OCI-LY3 (cell line): ENCODE data around the gene DSEL.

Experiments
- H2AFZ ChIP-seq: fragments of 200-600, 300-600 bp; shearing (Covaris generic); 2 replicates; pipeline ENCODE4 v1.6.0; 2014; ENCODE audit warnings: antibody characterized with exemption, low read depth, low read length
- H3K27ac ChIP-seq: fragments of 200-600, 300-600 bp; sonication (generic); 2 replicates; pipeline ENCODE4 v1.5.1; 2014; ENCODE audit warnings: mild to moderate bottlenecking, low read length, moderate library complexity, mixed read lengths
- H3K27me3 ChIP-seq: fragments of 200-600, 300-600 bp; sonication (generic); 2 replicates; pipeline ENCODE4 v1.6.1; 2014; ENCODE audit warnings: low read depth, low read length, mixed read lengths
- H3K36me3 ChIP-seq: fragments of 200-600, 300-600 bp; sonication (generic); replicated peaks from 2 replicates; pipeline ENCODE3; 2014; ENCODE audit warnings: low read depth, low read length, mixed read lengths
- H3K4me1 ChIP-seq: fragments of 300-600, 200-600 bp; sonication (generic); 2 replicates; pipeline ENCODE4 v1.6.1; 2014; ENCODE audit warnings: low read length, mixed read lengths
- H3K4me2 ChIP-seq: fragments of 200-600, 300-600 bp; sonication (generic); 2 replicates; pipeline ENCODE4 v1.6.1; 2014; ENCODE audit warnings: low read length, mixed read lengths
- H3K4me3 ChIP-seq: fragments of 300-600, 200-600 bp; sonication (generic); 2 replicates; pipeline ENCODE4 v1.5.1; 2014; ENCODE audit warnings: antibody characterized with exemption, mild to moderate bottlenecking, low read length, moderate library complexity
- H3K79me2 ChIP-seq: fragments of 300-600, 200-600 bp; shearing (Covaris generic); 2 replicates; pipeline ENCODE4 v1.6.1; 2014; ENCODE audit warnings: mild to moderate bottlenecking, low read length, mixed read lengths
- H3K9ac ChIP-seq: fragments of 300-600, 200-600 bp; shearing (Covaris generic); 2 replicates; pipeline ENCODE4 v1.6.0; 2014; ENCODE audit warnings: mild to moderate bottlenecking, low read length, moderate library complexity
- H3K9me3 ChIP-seq: fragments of 200-600, 300-600 bp; shearing (Covaris generic); 2 replicates; pipeline ENCODE4 v1.6.1; 2014; ENCODE audit warnings: low read length, mixed read lengths; ENCODE audit not compliant: insufficient read depth
- H4K20me1 ChIP-seq: fragments of 200-600, 300-600 bp; sonication (generic); 2 replicates; pipeline ENCODE4 v1.6.1; 2016; ENCODE audit warnings: low read length, mixed read lengths; ENCODE audit not compliant: insufficient read depth
- CTCF ChIP-seq: fragments of 200-600, 300-600 bp; sonication (generic); IDR thresholded peaks from 2 replicates; pipeline ENCODE4 v1.5.1; 2014; ENCODE audit warnings: antibody characterized with exemption, low read length, low read depth
- EZH2phosphoT487 ChIP-seq: fragments of 200-600 bp; shearing (Covaris generic); IDR thresholded peaks from 2 replicates; pipeline ENCODE4 v1.6.1; 2018; ENCODE audit warnings: antibody characterized with exemption, mixed run types, low read depth

The DSEL gene

GRCh38 chr18:67516539-67517443 lies at the start of gene DSEL:
DSEL (minus strand) TSS chr18:67516720; CDS start chr18:67514608, 2,112 bp downstream.
- Histone ChIP-seq H3K9ac (no peak within 1 kb of the TSS), H2AFZ (no peak within 1 kb of the TSS), H3K4me1 (no peaks in the 10 kb centered on the region), H3K4me2 (no peak within 1 kb of the TSS), H3K36me3 (no peaks in the 10 kb centered on the region), H4K20me1 (no peaks in the 10 kb centered on the region), H3K9me3 (no peaks in the 10 kb centered on the region), H3K27me3 (no peaks in the 10 kb centered on the region), H3K4me3 (no peak within 1 kb of the TSS), H3K79me2 (no peaks in the 10 kb centered on the region), H3K27ac (no peak within 1 kb of the TSS)
- TF ChIP-seq EZH2phosphoT487, result no peak
- no peak for TF ChIP-seq CTCF

- H3K27ac ChIP-seq, result no peak overlapping the region
- H3K9ac ChIP-seq, result no peak overlapping the region
- H3K36me3 ChIP-seq, result no peaks in the 10 kb centered on the region
- 0 out of 2 replicates have a peak, but pooled peaks cover 5% of the 10 kb centered on the region for H3K9me3 ChIP-seq
- no peaks in the 10 kb centered on the region for H4K20me1 ChIP-seq
- no peaks in the 10 kb centered on the region for H3K27me3 ChIP-seq
- no peaks in the 10 kb centered on the region for H3K4me1 ChIP-seq
- TF ChIP-seq EZH2phosphoT487 (no peak), CTCF (no peak)
- no peak overlapping the region for H3K4me3 ChIP-seq
- H3K79me2 ChIP-seq, result no peaks in the 10 kb centered on the region
- no peak overlapping the region for H3K4me2 ChIP-seq
- no peak overlapping the region for H2AFZ ChIP-seq
Observed at GRCh38 chr18:67553437-67553836, 36.9 kb upstream of the DSEL start.

- Histone ChIP-seq H2AFZ (no peak overlapping the region), H4K20me1 (no peaks in the 10 kb centered on the region), H3K36me3 (no peaks in the 10 kb centered on the region), H3K9me3 (0 out of 2 replicates have a peak, but pooled peaks cover under 1% of the 10 kb centered on the region), H3K9ac (no peak overlapping the region), H3K79me2 (no peaks in the 10 kb centered on the region), H3K4me1 (no peaks in the 10 kb centered on the region), H3K27me3 (no peaks in the 10 kb centered on the region), H3K4me2 (no peak overlapping the region), H3K27ac (no peak overlapping the region), H3K4me3 (no peak overlapping the region)
- TF ChIP-seq CTCF (no peak), EZH2phosphoT487 (no peak)
Observed at GRCh38 chr18:67550872-67551520, 34.5 kb upstream of the DSEL start.

GRCh38 chr18:67549946-67550345 lies 33.4 kb upstream of the DSEL start:
- Histone ChIP-seq H3K27me3 (no peaks in the 10 kb centered on the region), H3K4me1 (no peaks in the 10 kb centered on the region), H3K4me2 (no peak overlapping the region), H3K27ac (no peak overlapping the region), H4K20me1 (no peaks in the 10 kb centered on the region), H3K9me3 (no peaks in the 10 kb centered on the region), H3K9ac (no peak overlapping the region), H2AFZ (no peak overlapping the region), H3K36me3 (no peaks in the 10 kb centered on the region), H3K4me3 (no peak overlapping the region), H3K79me2 (no peaks in the 10 kb centered on the region)
- TF ChIP-seq CTCF, result no peak
- no peak for TF ChIP-seq EZH2phosphoT487
